ENCODE results near the gene ATP13A5. TPM values are rescaled to one million over a fixed set of nuclear protein-coding genes. Genes with fewer than 3 reads are reported as not detected.

ATP13A5 gene
- total RNA-seq, 1 donor from 2014 or later = not detected

- Histone ChIP-seq H3K4me3 (ENCODE audit: low read depth, low read length) (no peak overlapping the region), H3K27me3 (ENCODE audit: control insufficient read depth, insufficient read depth, low read length) (no peaks in the 10 kb centered on the region), H3K36me3 (ENCODE audit: control insufficient read depth, insufficient read depth, low read length) (no peaks in the 10 kb centered on the region)
- DNase-seq (ENCODE audit: low read depth) (no peak), FAIRE-seq (no peak)
- no peak for TF ChIP-seq CTCF (IDR thresholded peaks at IDR 0.05; ENCODE audit: insufficient read depth, low read length, severe bottlenecking)
Measured at GRCh38 chr3:193269343-193270028, 109.1 kb downstream of the ATP13A5 start.

DNA sequence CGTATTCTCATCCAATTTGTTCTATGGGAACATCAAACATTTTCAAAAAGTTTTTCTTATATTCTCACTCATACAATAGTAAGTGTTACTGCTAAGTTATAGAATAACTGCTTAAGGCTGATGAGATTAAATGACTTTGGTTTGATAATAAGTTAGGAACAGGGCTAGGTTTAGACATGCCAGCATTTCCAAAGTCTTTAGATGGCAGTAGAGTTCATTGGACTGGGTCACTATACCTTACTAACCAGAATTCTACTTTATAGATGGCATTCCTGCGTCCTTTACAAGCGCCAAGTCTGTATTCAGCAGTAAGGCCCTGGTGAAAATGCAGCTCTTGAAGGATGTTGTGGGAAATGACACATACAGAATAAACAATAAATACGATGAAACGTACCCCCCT is 115.8 kb downstream of the ATP13A5 start:
- Histone ChIP-seq H3K36me3 (ENCODE audit: control insufficient read depth, insufficient read depth, low read length) (no peaks in the 10 kb centered on the region), H3K4me3 (ENCODE audit: low read depth, low read length) (no peak overlapping the region), H3K27me3 (ENCODE audit: control insufficient read depth, insufficient read depth, low read length) (no peaks in the 10 kb centered on the region)
- TF ChIP-seq CTCF (IDR thresholded peaks at IDR 0.05; ENCODE audit: insufficient read depth, low read length, severe bottlenecking) = no peak
- FAIRE-seq (no peak), DNase-seq (ENCODE audit: low read depth) (no peak)

DNA sequence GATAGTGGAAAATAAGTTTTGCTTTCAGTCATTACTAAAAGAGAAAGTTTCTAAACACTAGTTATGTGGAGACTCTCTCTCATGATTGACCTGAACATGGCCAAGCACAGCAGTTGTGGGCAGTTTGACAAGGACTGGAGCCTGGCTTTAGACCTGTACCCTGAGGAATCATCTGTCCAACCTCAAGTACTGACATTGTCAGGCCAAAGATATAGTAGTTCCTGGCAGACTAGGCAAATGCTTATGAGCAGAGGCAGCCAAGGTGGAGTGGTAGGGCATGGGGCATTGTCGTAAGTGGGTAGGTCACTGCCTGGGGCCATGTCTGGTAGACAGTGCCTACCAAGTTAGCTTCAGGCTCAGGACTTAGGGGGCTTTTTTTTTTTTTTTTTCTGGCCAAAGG is 116.6 kb downstream of the ATP13A5 start:
- no peaks in the 10 kb centered on the region for H3K27me3 ChIP-seq (ENCODE audit: control insufficient read depth, insufficient read depth, low read length)
- TF ChIP-seq CTCF (IDR thresholded peaks at IDR 0.05; ENCODE audit: insufficient read depth, low read length, severe bottlenecking) = no peak
- H3K36me3 ChIP-seq (ENCODE audit: control insufficient read depth, insufficient read depth, low read length) = no peaks in the 10 kb centered on the region
- FAIRE-seq (no peak), DNase-seq (ENCODE audit: low read depth) (no peak)
- no peak overlapping the region for H3K4me3 ChIP-seq (ENCODE audit: low read depth, low read length)

DNA sequence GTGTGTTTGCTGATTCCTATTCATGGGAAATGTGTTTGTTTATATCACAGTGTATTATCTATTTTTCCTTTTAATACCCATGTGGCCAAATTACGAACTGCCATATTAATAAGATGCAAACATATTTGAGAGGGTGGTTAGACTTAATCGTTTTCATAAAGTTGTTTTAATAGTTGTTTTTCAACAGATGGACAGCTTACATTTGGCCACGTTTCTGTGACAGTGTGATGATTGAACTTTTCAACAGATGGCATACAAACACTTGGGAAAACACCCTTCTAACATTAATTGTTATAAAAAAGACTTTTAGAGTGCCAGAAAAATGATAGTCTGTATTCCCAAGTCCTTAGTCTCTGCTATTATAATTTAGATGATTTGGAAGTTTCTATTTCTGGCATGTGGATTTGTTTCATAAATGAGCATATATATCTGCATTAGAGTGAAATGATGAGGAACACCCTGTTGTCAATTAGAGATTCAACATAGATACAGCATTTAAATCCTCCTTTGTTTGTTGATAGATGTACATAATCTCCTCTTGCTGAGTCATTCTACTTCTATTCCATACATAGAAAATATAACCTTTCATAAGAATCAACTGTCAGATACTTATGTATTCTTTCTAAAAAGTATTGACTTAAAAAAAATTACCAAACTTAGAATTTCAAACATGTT is 124.4 kb downstream of the ATP13A5 start:
- FAIRE-seq (no peak), DNase-seq (ENCODE audit: low read depth) (no peak)
- Histone ChIP-seq H3K27me3 (ENCODE audit: control insufficient read depth, insufficient read depth, low read length) (no peaks in the 10 kb centered on the region), H3K4me3 (ENCODE audit: low read depth, low read length) (no peak overlapping the region), H3K36me3 (ENCODE audit: control insufficient read depth, insufficient read depth, low read length) (no peaks in the 10 kb centered on the region)
- TF ChIP-seq CTCF (IDR thresholded peaks at IDR 0.05; ENCODE audit: insufficient read depth, low read length, severe bottlenecking) = no peak

GRCh38 chr3:193250492-193250891 is 128.1 kb downstream of the ATP13A5 start:
- FAIRE-seq (peak; percentile 13), DNase-seq (ENCODE audit: low read depth) (no peak)
- no peak for TF ChIP-seq CTCF (IDR thresholded peaks at IDR 0.05; ENCODE audit: insufficient read depth, low read length, severe bottlenecking)
- Histone ChIP-seq H3K27me3 (ENCODE audit: control insufficient read depth, insufficient read depth, low read length) (no peaks in the 10 kb centered on the region), H3K36me3 (ENCODE audit: control insufficient read depth, insufficient read depth, low read length) (no peaks in the 10 kb centered on the region), H3K4me3 (ENCODE audit: low read depth, low read length) (no peak overlapping the region)
